GM12892 (cell line): ENCODE results near the gene CPT1B.

Experiments
- DNase-seq: peaks from one replicate; pipeline ENCODE4 v3.0.0; 2011; ENCODE audit not compliant: insufficient read length
- FAIRE-seq: peaks from 2 replicates; lab custom pipeline; 2011; peaks lifted over from hg19 to GRCh38; lab: Jason Lieb, UNC
- POLR2A ChIP-seq: IDR thresholded peaks from 2 replicates; pipeline ENCODE4 v1.6.1; 2011; ENCODE audit warnings: low read depth, low read length, control low read depth
- POLR2AphosphoS5 ChIP-seq: IDR thresholded peaks from 2 replicates; pipeline ENCODE4 v1.6.1; 2011; ENCODE audit warnings: low read depth, low read length, control low read depth
- TAF1 ChIP-seq: IDR thresholded peaks from 2 replicates; pipeline ENCODE4 v1.6.1; 2011; ENCODE audit warnings: low read depth, mild to moderate bottlenecking, control low read depth, low read length, borderline replicate concordance

CPT1B gene

DNA sequence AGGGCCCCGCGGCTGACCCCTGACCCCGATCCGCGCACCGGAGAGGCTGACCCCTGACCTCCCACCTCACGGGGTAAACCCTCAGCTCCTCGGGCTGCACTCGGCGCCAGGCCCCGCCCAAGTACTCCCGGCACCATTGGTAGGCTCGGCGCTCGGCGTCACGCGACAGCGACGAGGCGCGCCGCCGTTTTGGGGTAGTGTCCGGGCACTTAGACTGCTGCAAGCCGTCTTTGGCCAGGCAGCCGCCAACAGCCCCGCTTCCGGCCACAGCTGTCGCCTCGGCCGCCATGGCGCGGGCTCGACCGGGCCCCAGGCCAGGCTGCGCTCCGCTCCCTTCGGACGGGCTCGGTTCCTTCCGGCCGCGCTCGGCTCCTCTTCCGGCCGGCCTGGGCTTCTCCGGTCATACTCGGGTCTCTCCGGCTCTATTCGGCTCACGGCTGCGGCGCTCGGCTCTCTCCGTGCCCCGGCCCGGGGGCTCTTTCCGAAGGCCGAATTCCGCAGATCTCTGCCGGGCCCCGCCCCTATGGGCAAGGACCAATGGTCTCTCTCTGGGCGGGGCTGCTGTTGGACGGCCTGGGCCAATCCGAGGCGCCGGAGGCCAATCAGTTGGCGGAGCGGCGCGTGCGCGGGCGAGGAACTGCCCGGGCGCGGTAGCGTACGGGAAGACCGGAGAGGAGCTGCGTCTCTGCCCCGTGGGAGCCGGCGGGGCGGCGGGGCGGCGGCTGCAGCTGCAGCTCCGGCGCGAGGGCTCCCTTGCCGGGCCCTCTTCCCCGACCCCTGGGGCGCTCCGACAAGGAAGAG, 4.5 kb upstream of the CPT1B start, which contains the start of gene CHKB:
Gene CHKB (minus strand): TSS at position 357 of the 801 bp plus-strand sequence. CDS start 68 bp downstream, at position 289.
- DNase-seq (peak; percentile 99), FAIRE-seq (peak; percentile 99)
- TF ChIP-seq TAF1 (peak; percentile 53; the same call in 1 of the 2 replicates), POLR2AphosphoS5 (peak; percentile 54; the same call in 1 of the 2 replicates), POLR2A (peak; percentile 73; the same call in 1 of the 2 replicates)

DNA sequence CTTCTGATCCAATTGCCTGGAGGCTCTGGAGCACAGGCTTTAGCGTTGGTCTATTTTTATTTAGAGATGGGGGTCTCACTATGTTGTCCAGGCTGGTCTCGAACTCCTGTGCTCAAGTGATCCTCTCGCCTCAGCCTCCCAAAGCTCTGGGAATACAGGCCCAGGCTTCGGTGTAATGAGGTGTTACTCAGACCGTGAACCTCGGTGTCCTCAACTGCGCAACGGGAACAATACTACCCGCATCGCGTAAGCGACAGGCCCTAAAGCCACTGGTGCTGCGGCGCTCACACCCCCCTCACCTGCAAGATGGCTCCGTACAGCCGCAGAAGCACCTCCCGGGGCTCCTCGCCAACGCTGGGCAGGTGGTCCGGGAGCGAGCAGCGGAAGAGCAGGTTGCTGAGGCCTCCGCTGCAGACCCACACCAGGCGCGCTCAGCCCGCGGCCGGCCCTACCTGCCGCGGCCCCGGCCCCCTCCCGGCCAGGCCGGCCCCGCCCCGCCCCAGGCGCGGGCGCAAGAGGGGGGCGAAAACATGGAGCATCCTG, 3.8 kb upstream of the CPT1B start:
- TF ChIP-seq POLR2AphosphoS5 (no peak), POLR2A (no peak), TAF1 (no peak)
- DNase-seq (no peak), FAIRE-seq (no peak)

GRCh38 chr22:50581031-50581949, 3.1 kb upstream of the CPT1B start:
- no peak for DNase-seq
- TF ChIP-seq TAF1, result no peak
- TF ChIP-seq POLR2AphosphoS5, result no peak
- no peak for TF ChIP-seq POLR2A
- peak; percentile 80 for FAIRE-seq

- FAIRE-seq (no peak), DNase-seq (no peak)
- TF ChIP-seq POLR2A, result no peak
Measured at GRCh38 chr22:50579752-50580151, 1.5 kb upstream of the CPT1B start.

- TF ChIP-seq TAF1 (no peak), POLR2A (no peak), POLR2AphosphoS5 (no peak)
- FAIRE-seq (no peak), DNase-seq (no peak)
Measured at GRCh38 chr22:50578776-50579310, 616 bp upstream of the CPT1B start.

DNA sequence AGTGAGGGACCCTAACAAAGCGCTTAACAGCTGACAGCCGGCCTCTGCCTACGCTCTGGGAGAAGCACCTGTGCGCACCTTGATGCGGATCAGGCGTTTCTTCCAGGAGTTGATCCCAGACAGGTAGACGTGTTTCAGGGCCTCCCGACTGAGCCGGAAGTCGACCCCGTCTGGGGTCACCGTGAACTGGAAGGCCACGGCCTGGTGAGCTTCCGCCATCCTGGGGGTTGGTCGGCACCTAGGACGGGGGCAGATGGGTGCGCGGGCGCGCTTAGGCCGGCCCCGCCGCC, 585 bp downstream of the CPT1B start:
- TF ChIP-seq TAF1, result no peak
- TF ChIP-seq POLR2A, result no peak
- no peak for TF ChIP-seq POLR2AphosphoS5
- no peak for FAIRE-seq

DNA sequence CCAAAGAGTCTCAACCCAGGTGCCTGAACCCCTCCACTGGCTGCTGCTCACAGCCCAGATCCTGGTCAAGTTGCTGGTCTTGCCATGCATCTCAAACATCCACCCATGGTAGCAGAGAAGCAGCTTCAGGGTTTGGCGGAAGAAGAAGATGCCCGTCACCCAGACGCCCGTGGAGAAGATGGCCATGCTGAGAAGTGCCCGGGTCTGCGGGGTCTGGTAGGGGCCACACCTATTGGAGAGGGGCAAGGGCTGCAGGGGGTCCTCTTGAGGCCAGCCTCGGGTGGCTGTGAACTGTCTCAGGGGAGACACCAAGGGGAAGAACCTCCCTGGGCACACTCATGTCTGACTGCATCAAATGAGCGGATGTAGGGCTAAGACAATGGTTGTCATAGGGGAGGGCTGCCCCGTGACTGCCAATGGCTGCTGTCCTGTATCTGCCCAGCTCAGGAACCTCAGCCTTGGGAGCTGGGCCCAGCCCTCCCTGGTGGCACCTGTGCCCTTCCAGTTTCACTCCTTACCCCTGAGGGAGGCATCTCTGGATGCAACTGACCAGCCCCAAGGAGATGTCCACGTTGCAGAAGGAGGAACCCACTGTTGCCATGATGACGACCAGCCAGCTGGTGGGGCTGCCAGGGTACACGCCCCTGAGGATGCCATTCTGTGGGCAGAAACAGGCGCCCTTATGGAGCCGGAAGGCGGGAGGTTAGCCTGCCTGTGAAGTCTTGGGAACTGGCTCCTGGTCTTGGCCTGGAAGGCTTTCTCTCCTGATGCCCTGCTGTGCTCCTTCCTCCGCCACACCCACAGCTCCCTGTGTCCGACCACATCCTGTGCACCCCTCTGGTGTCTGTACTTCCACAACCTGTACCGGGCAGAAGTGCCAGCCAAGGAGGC, 1.2 kb downstream of the CPT1B start:
- FAIRE-seq (no peak), DNase-seq (no peak)
- TF ChIP-seq POLR2AphosphoS5, result no peak

More for the DNA sequence above, 585 bp downstream of the CPT1B start:
- DNase-seq, result no peak

- no peak for TF ChIP-seq TAF1
- no peak for TF ChIP-seq POLR2A
- TF ChIP-seq POLR2AphosphoS5, result no peak
- DNase-seq (no peak), FAIRE-seq (no peak)
Measured at GRCh38 chr22:50576070-50576469, 2.2 kb downstream of the CPT1B start.

DNA sequence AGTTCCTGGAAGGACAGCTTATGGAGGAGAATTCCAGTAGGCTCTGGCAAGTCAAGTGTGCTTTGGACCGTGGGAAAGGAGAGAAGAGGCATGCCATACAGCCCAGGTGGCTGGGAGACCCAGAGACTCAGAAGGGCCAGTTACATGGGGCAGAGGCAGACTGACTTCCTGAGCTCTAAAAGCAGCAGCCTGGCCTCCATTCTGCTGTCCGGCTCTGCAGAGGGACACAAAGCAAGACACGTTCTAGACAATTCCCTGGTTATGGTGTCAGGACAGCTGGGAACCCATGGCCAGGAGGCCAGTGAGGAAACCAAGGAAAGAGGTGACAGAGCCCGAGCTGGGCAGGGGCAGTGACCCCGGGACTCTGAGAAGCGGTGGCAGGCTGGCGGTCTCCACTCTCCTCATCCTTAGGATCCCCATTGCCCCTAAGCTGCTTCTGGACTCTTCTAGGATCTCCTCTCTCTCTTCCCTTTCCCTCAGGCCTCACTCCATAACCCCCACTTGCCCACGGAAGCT, 2.7 kb downstream of the CPT1B start:
- TF ChIP-seq TAF1 (no peak), POLR2A (no peak), POLR2AphosphoS5 (no peak)
- FAIRE-seq (no peak), DNase-seq (no peak)

- TF ChIP-seq POLR2A, result no peak
- no peak for TF ChIP-seq POLR2AphosphoS5
- TF ChIP-seq TAF1, result no peak
- FAIRE-seq, result no peak
Measured at GRCh38 chr22:50574383-50574755, 3.9 kb downstream of the CPT1B start.

More at GRCh38 chr22:50574383-50574755, 3.9 kb downstream of the CPT1B start:
- DNase-seq, result no peak
